PFSK-1 (cell line): ENCODE measurements around the gene SCRT2.

Experiments
- FOXP2 ChIP-seq: optimal IDR thresholded peaks from 2 replicates; pipeline ENCODE3; 2011; ENCODE audit warnings: borderline replicate concordance, control low read depth, inconsistent platforms; ENCODE audit not compliant: insufficient read depth; ENCODE audit errors: extremely low read length, extremely low read depth
- POLR2AphosphoS5 ChIP-seq: IDR thresholded peaks from 2 replicates; pipeline ENCODE4 v1.6.1; 2012; ENCODE audit warnings: low read depth, mild to moderate bottlenecking, control low read depth, low read length, moderate library complexity
- SIN3A ChIP-seq: IDR thresholded peaks from 2 replicates; pipeline ENCODE4 v1.6.1; 2012; ENCODE audit warnings: mild to moderate bottlenecking, low read length, moderate library complexity, borderline replicate concordance; ENCODE audit not compliant: insufficient read depth
- TAF1 ChIP-seq: IDR thresholded peaks from 2 replicates; pipeline ENCODE4 v1.6.1; 2012; ENCODE audit warnings: low read length, control low read depth, borderline replicate concordance; ENCODE audit not compliant: insufficient read depth
- TF ChIP-seq, protein P1 (sequence below), 2 experiments: IDR thresholded peaks; 2 replicates each; pipeline versions ENCODE4 v1.6.1 to v1.8.0; 2011 to 2012; ENCODE audit warnings: low read depth in 2 of 2, low read length in 2 of 2, control low read depth in 1 of 2, inconsistent platforms in 1 of 2, mild to moderate bottlenecking in 1 of 2, moderate library complexity in 1 of 2; ENCODE audit not compliant: insufficient read depth in 1 of 2

- TF ChIP-seq POLR2AphosphoS5 (no peak), SIN3A (no peak), TAF1 (no peak), FOXP2 (no peak)
- TF ChIP-seq, protein P1, sequence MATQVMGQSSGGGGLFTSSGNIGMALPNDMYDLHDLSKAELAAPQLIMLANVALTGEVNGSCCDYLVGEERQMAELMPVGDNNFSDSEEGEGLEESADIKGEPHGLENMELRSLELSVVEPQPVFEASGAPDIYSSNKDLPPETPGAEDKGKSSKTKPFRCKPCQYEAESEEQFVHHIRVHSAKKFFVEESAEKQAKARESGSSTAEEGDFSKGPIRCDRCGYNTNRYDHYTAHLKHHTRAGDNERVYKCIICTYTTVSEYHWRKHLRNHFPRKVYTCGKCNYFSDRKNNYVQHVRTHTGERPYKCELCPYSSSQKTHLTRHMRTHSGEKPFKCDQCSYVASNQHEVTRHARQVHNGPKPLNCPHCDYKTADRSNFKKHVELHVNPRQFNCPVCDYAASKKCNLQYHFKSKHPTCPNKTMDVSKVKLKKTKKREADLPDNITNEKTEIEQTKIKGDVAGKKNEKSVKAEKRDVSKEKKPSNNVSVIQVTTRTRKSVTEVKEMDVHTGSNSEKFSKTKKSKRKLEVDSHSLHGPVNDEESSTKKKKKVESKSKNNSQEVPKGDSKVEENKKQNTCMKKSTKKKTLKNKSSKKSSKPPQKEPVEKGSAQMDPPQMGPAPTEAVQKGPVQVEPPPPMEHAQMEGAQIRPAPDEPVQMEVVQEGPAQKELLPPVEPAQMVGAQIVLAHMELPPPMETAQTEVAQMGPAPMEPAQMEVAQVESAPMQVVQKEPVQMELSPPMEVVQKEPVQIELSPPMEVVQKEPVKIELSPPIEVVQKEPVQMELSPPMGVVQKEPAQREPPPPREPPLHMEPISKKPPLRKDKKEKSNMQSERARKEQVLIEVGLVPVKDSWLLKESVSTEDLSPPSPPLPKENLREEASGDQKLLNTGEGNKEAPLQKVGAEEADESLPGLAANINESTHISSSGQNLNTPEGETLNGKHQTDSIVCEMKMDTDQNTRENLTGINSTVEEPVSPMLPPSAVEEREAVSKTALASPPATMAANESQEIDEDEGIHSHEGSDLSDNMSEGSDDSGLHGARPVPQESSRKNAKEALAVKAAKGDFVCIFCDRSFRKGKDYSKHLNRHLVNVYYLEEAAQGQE (IDR thresholded peaks at IDR 0.05; ENCODE audit: insufficient read depth in 1 of 2, low read depth in 2 of 2, low read length in 2 of 2): no peak
These were observed 34.7 kb downstream of the SCRT2 start for GRCh38 chr20:640674-641515.
